Chondrocyte (in vitro differentiated cells): ENCODE data around the gene CHKA. TPM values are rescaled to one million over a fixed set of nuclear protein-coding genes. Genes with fewer than 3 reads are reported as not detected.

Source experiments
- DNase-seq: peaks from one replicate; pipeline ENCODE4 v3.0.0; 2021; ENCODE audit warnings: mixed read lengths, low spot score
- H3K27ac Mint-ChIP-seq: one replicate; pipeline ENCODE4 v1.8.0; 2021; ENCODE audit warnings: mild to moderate bottlenecking, moderate library complexity, mixed read lengths; ENCODE audit not compliant: unreplicated experiment
- H3K27me3 Mint-ChIP-seq: 2 replicates; pipeline ENCODE4 v1.8.0; 2021; ENCODE audit warnings: low read depth, mixed read lengths
- H3K36me3 Mint-ChIP-seq: 2 replicates; pipeline ENCODE4 v1.8.0; 2021; ENCODE audit warnings: low read depth, mixed read lengths
- H3K4me1 Mint-ChIP-seq: 2 replicates; pipeline ENCODE4 v1.8.0; 2021; ENCODE audit warnings: low read depth, mild to moderate bottlenecking, mixed read lengths
- H3K4me3 Mint-ChIP-seq: one replicate; pipeline ENCODE4 v1.8.0; 2021; ENCODE audit warnings: mild to moderate bottlenecking, moderate library complexity, mixed read lengths; ENCODE audit not compliant: unreplicated experiment
- H3K9me3 Mint-ChIP-seq: 2 replicates; pipeline ENCODE4 v1.8.0; 2021; ENCODE audit warnings: low read depth, mixed read lengths
- CTCF ChIP-seq: fragments of 200-600 bp; sonication (generic); IDR thresholded peaks from 2 replicates; pipeline ENCODE4 v1.5.0; 2021; ENCODE audit warnings: antibody characterized with exemption, mild to moderate bottlenecking, moderate library complexity
- total RNA-seq: library from RNA; stranded (reverse); gene quantifications from 3 replicates; pipeline ENCODE4 v1.2.1, GENCODE V29; 2021

The CHKA gene
- total RNA-seq, 1 donor from 2014 or later, result 21.0 TPM

GRCh38 chr11:68120273-68121066 lies 718 bp downstream of the CHKA start:
- Mint-ChIP-seq H3K9me3 (no peaks in the 10 kb centered on the region), H3K4me1 (peaks cover 52% of the 10 kb centered on the region), H3K36me3 (no peaks in the 10 kb centered on the region), H3K27me3 (no peaks in the 10 kb centered on the region), H3K4me3 (peak overlapping the region; percentile 83), H3K27ac (peak overlapping the region; percentile 85)
- TF ChIP-seq CTCF, result no peak
- no peak for DNase-seq

GRCh38 chr11:68118706-68119448 lies 2.3 kb downstream of the CHKA start:
- Mint-ChIP-seq H3K27ac (peak overlapping the region; percentile 84), H3K4me3 (peak overlapping the region; percentile 83), H3K4me1 (peaks cover 65% of the 10 kb centered on the region), H3K9me3 (no peaks in the 10 kb centered on the region), H3K36me3 (no peaks in the 10 kb centered on the region), H3K27me3 (no peaks in the 10 kb centered on the region)
- no peak for DNase-seq
- no peak for TF ChIP-seq CTCF

- Mint-ChIP-seq H3K4me1 (peaks cover 64% of the 10 kb centered on the region), H3K36me3 (no peaks in the 10 kb centered on the region), H3K27me3 (no peaks in the 10 kb centered on the region), H3K27ac (peak overlapping the region; percentile 84), H3K4me3 (peak overlapping the region; percentile 44), H3K9me3 (no peaks in the 10 kb centered on the region)
- TF ChIP-seq CTCF, result no peak
- no peak for DNase-seq
Observed at GRCh38 chr11:68117853-68118470, 3.2 kb downstream of the CHKA start.

GRCh38 chr11:68116974-68117373 lies 4.2 kb downstream of the CHKA start:
- DNase-seq, result no peak
- Mint-ChIP-seq H3K36me3 (no peaks in the 10 kb centered on the region), H3K4me1 (peaks cover 56% of the 10 kb centered on the region), H3K27ac (peak overlapping the region; percentile 65), H3K27me3 (no peaks in the 10 kb centered on the region), H3K4me3 (peak overlapping the region; percentile 10), H3K9me3 (no peaks in the 10 kb centered on the region)
- TF ChIP-seq CTCF, result no peak

GRCh38 chr11:68116126-68116525 lies 5.1 kb downstream of the CHKA start:
- Mint-ChIP-seq H3K4me3 (no peak overlapping the region), H3K27me3 (no peaks in the 10 kb centered on the region), H3K9me3 (no peaks in the 10 kb centered on the region), H3K36me3 (no peaks in the 10 kb centered on the region), H3K4me1 (peaks cover 54% of the 10 kb centered on the region), H3K27ac (no peak overlapping the region)
- no peak for TF ChIP-seq CTCF
- DNase-seq, result no peak
